ACHN (cell line): Measurements from ENCODE around the gene IL17RA.
"Not testable (repeated sequence)": the region's sequence is repeated elsewhere in the genome, so short reads cannot be mapped to it uniquely, and the experiment has no call there.

Experiments used
- DNase-seq: peaks from one replicate; pipeline ENCODE4 v3.0.0-alpha.2; 2015
- in situ Hi-C: cut with HindIII; loops from 2 replicates; pipeline ENCODE4 v1.10.0; 2017; ENCODE audit warnings: low sequenced_read_pairs, low pct_ligation_motif_present, low pct_unique_long_range_greater_than_20kb

Gene IL17RA

DNA sequence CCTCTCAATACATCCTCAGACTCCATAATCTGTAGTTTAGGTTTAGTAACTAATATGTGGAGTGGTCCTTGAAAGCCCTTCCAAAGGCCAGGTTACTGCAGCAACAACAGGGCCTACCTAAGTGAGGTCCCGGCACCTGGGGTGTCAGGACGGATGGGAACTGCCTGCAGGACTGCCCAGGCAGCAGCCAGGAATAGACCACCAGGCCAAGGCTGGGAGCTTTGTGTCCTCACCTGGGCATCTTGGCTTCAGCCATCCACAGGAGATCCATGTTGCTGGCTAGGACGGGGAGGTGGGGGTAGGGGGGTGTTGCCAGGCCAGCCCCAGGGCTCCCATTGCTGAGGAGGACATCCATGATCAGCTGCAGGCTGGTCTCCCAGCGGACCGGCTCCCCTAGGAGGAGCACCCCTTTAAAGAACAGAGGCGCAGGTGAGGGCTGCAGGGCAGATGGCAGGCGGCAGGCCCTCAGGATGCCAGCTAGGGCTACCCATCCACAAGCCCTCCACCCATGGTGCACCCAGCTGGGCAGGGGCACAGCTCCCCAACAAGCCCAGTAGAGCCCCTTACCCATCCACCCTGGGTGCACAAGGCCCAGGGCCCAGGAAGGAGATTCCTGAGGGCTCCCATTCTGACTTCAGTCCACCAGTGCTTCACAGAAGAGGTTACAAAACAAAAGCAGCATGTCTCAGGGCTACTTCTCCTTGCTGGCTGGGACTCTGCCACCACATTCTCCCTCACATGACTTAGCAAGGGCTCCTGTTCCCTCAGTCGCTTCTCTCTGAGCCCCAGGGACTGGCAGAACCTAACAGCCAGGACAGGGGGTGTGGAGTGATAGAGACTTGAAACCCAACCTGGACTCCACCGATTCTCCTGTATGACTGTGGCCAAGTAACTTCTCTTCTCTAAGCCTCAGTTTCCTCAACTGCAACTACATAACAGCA is 56.3 kb downstream of the IL17RA start:
- in situ Hi-C loops = no loop called here
- DNase-seq = no peak

DNA sequence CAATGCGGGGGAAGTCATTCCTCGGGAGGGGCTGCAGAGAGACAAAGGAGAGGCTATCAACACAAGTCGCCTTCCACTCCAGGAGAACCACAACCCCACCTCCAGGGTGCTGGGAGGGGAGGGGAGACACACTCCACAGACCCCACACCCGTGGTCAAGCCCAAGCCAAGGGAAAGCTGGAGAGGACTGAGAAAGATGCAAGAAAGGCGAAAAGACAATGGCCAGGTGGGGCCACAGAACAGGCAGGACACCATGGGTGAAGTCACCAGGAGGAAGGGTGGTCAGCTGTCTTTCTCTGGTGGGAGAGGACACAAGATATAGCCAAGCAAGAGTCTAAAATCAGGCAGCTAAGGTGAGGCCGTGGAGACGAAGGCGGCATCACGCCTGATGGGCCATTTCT is 58.3 kb downstream of the IL17RA start:
- in situ Hi-C loops = no loop called here
- no peak for DNase-seq

GRCh38 chr22:17143826-17144225 is 59.0 kb downstream of the IL17RA start:
- in situ Hi-C loops = no loop called here
- DNase-seq = no peak

- DNase-seq = no peak
- in situ Hi-C loops = no loop called here
Observed at GRCh38 chr22:17145021-17145680, 60.4 kb downstream of the IL17RA start.

GRCh38 chr22:17147458-17147857 is 62.7 kb downstream of the IL17RA start:
- in situ Hi-C loops, DNase-seq: not testable (repeated sequence)

- DNase-seq = no peak
- in situ Hi-C loops = no loop called here
Observed at GRCh38 chr22:17149076-17149815, 64.4 kb downstream of the IL17RA start.

- in situ Hi-C loops = no loop called here
- DNase-seq = no peak
Observed at GRCh38 chr22:17152340-17152739, 67.5 kb downstream of the IL17RA start.

DNA sequence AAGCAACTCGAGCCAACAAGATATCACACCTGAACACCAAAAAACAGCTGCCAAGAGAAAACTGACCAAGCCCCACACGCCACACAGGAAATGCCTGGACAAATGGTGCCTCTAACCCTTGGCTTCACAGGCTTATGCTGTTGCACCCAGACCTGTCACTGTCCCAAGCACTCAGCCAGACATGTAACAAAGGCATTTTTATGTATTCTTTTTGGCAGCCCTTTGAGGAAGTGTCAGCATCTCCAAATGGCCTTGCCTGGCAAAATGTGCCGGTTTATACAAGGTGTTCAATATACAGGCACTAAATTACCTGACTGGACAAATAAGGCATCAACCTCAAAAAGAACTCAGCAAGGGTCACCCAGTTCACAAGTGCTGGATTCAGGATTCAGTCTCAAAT is 68.2 kb downstream of the IL17RA start:
- in situ Hi-C loops = no loop called here

DNA sequence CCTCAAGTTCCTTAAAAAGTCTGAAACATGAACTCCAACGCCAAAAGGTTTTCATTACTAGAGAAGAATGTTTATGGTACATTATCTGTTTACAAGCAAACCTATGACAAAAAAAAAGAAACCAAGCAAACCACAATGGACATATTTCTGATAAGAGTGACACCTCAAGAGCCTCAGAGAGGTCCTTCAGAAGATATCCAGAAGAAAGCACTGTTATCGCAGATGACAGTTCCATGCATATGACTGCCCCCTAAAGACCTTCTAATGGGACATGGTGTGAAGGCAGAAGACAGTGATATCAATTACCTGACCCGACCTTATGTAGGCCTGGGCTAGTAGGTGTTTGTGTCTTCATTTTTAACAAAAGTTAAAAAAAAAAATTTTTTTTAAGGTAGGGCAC is 71.1 kb downstream of the IL17RA start:
- DNase-seq = no peak
- in situ Hi-C loops = no loop called here

More for the DNA sequence above, 68.2 kb downstream of the IL17RA start:
- no peak for DNase-seq

DNA sequence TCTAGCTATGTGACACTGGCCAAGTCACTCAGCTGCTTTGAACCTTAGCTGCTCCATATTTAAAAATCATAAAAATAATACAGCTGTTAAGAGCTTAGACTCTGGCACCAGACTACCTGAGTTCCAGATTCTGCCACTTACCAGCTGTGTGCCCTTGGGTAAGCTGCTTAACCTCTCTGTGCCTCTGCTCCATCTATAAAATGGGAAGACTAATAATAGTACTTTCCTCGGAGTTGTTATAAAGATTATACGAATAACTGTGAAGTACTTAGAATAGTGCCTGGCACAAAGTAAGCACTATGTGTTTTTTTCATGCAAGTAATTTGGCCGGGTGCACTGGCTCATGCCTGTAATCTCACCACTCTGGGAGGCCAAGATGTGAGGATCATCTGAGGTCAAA is 72.9 kb downstream of the IL17RA start:
- in situ Hi-C loops = no loop called here
- no peak for DNase-seq

DNA sequence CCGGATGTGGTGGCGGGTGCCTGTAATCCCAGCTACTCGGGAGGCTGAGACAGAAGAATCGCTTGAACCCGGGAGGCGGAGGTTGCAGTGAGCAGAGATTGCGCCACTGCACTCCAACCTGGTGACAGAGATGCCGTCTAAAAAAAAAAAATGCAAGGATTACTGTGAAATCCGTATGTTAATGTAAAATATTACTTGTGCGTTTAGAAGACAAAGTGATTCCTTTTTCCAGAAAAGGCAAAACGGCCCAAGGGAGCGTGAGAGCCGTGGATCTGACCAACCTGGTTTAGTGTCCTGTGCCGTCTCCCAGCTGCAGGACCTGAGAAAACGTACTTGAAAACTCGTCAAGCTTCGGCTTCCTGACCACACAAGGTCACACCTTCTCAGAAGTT is 73.4 kb downstream of the IL17RA start:
- in situ Hi-C loops = no loop called here
- no peak for DNase-seq

DNA sequence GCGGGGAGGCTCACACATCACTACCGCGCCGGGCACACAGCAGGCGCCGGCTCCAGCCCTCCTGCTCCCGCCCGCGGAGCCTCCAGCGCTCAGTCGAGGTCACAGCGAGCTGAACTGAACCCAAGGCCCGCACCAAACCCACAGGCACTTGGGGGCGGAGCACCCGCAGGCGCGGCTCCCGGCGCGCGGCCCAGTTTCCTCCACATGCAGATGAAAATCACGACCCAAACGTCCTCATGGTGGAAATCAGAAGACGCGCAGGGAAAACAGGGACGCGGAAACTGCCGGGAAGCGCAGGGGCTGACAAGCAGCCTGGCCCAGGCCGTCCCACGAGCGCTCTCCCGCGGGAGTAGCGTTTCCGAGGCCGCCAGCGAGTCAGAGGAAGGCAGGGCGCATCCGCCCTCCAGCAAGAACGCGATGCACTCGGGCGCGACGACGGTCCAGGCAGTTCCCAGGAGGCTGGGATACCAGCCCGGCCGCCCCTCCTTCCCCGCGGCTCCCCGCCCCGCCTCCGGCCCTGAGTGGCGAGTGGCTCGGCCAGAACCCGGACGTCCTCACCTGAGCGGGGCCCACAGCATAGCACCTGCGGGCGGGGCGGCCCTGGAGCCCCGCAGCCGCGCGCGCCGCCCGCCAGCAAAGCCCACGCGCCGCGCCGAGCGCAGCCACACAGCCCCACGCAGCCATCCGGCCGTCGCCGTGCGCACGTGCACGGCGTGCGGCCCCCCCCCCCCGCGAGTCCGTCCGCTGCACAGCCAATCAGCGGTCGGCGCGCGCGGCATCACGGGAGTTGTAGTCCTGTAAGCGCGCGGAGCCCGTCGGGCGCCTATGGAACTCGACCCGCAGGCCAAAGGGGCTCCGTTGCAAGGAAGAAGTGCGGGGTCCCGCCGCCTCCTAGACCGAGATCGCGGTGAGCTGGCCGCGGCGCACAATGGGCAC is 74.0 kb downstream of the IL17RA start, which contains the start of gene HDHD5:
Gene HDHD5, minus strand, starts transcription at position 710 of the 936 bp plus-strand sequence. Its CDS starts 26 bp downstream, at position 684.
- in situ Hi-C loops = no loop called here
- DNase-seq = peak; percentile 90

DNA sequence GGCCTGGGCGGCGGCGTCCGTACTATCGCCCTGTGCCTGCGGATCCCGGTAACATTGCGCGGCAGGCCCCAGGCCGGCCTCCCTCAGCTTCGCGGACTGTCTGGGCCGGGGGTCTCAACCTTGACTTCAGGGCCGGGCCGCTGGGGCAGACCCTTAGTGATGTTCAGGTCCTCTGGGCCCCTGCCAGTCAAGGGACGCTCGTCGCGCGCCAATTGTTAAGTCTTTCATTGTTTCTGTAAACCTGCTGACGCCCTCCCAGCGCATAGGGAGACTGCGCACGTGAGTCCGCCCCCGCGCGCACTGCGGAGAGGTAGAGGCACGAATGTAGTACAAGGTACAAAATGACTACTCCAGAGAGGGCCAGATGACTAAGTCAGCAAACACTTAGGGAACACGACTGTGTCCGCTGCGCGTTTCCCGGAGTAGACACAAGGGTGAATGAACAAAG is 74.7 kb downstream of the IL17RA start:
- DNase-seq = peak; percentile 61
- in situ Hi-C loops = no loop called here

DNA sequence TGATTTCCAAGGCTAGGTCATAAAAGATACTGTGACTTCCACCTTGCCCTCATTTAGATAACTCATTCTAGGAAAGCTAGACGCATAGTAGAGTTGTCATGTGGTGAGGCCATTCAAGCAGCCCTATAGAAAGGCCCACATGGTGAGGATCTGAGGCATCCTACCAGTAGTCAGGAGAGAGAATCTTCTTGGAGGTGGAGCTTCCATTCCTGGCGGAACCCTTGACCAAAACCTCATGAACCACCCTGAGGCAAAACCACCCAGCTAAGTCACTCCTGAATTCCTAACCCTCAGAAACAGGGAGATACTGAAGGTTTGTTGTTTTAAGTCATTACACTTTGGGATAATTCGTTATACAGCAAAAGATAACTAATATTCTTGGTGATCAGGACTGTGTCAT is 77.2 kb downstream of the IL17RA start:
- in situ Hi-C loops = no loop called here
- no peak for DNase-seq

DNA sequence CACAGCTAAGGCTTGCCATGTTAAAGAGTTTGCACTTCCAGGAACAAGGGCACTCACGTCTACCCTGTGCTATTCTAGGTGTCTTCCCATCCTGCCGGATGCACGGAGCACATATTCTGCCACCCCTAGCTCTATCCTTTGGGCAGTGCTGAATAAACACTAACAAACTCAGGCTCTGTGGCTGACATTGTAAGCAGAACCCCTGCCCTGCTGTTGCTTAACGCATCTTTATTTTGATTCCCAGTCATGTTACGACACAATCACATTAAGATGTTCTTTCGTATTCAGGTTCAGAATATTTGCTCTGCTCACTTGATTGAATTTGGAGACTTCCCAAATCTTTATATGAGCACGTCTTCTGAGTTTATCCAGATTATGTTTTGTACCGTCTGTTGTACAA is 77.9 kb downstream of the IL17RA start:
- in situ Hi-C loops = no loop called here
- no peak for DNase-seq

DNA sequence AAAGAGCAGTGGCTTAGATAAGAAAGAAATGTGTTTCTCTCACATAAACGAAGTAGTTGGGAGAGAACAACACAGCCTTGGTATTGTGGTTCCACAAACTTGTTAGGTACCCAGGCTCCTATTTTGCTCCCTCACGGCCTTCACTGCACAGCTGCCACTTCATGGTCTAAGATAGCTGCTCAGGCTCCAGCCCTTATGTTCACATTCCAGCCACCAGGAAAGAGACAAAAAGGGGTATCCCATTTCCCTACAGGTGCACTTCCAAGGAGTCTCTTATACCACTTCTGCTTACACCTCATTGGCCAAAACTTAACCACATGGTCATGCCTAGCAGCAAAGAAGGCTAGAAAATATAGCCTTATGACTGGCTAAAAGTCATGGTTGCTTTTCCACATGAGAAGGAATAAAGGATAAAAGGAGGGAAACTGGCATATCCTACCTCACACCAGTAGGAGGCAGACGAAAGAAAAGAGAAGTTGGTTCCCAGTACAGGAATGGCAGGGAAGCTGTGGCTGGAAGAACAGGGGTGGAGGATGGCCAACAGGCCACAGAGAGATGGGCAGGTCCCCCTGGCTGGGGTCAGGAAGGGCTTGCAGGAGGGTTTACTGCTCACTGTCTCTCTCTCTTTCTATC is 79.7 kb downstream of the IL17RA start:
- in situ Hi-C loops = no loop called here
- DNase-seq = peak; percentile 13
